Neural cell (in vitro differentiated cells): Measurements from ENCODE around the gene TFIP11. TPM values are rescaled to one million over a fixed set of nuclear protein-coding genes. Genes with fewer than 3 reads are reported as not detected.
A peak's percentile ranks its signal among the peaks of the same experiment; 100 is the strongest.

Experiments
- H2AFZ ChIP-seq: fragments of 200-600, 300-800 bp; sonication (generic), shearing (Covaris generic); 2 replicates; pipeline ENCODE4 v1.6.0; 2014; ENCODE audit warnings: low read depth, mild to moderate bottlenecking, antibody characterized with exemption, low read length, moderate library complexity
- H3F3A ChIP-seq: fragments of 200-600 bp; shearing (Covaris generic); 2 replicates; pipeline ENCODE4 v1.6.1; 2016; ENCODE audit warnings: mild to moderate bottlenecking, moderate library complexity, mixed read lengths, antibody characterized with exemption, low read length; ENCODE audit not compliant: insufficient read depth, poor library complexity, severe bottlenecking
- H3K27ac ChIP-seq: fragments of 200-600, 300-800 bp; sonication (generic), shearing (Covaris generic); 2 replicates; pipeline ENCODE4 v1.5.1; 2014; ENCODE audit warnings: mild to moderate bottlenecking, low read length, moderate library complexity
- H3K27me3 ChIP-seq: fragments of 300-800, 200-600 bp; sonication (generic), shearing (Covaris generic); 2 replicates; pipeline ENCODE4 v1.6.0; 2014; ENCODE audit warnings: mild to moderate bottlenecking, low read depth, low read length, moderate library complexity; ENCODE audit not compliant: insufficient read depth
- H3K36me3 ChIP-seq: fragments of 300-800, 200-600 bp; sonication (generic), shearing (Covaris generic); 2 replicates; pipeline ENCODE4 v1.5.1; 2014; ENCODE audit warnings: mild to moderate bottlenecking, antibody characterized with exemption, low read length, moderate library complexity; ENCODE audit not compliant: insufficient read depth
- H3K4me2 ChIP-seq: fragments of 300-800, 200-600 bp; sonication (generic), shearing (Covaris generic); 2 replicates; pipeline ENCODE4 v1.6.0; 2014; ENCODE audit warnings: mild to moderate bottlenecking, low read length
- H3K4me3 ChIP-seq: fragments of 300-800, 200-600 bp; sonication (generic), shearing (Covaris generic); 2 replicates; pipeline ENCODE4 v1.5.1; 2014; ENCODE audit warnings: mild to moderate bottlenecking, low read length, moderate library complexity
- H3K79me2 ChIP-seq: fragments of 200-600 bp; shearing (Covaris generic); replicated peaks from 2 replicates; pipeline ENCODE4 v1.6.0; 2014; ENCODE audit warnings: mild to moderate bottlenecking, low read length, moderate library complexity; ENCODE audit not compliant: insufficient read depth
- H3K9ac ChIP-seq: fragments of 300-800, 200-600 bp; sonication (generic), shearing (Covaris generic); 2 replicates; pipeline ENCODE4 v1.6.1; 2016; ENCODE audit warnings: mild to moderate bottlenecking, low read length, mixed read lengths
- H3K9me2 ChIP-seq: fragments of 200-600 bp; shearing (Covaris generic); 2 replicates; pipeline ENCODE4 v1.6.1; 2016; ENCODE audit warnings: mild to moderate bottlenecking, low read length, mixed read lengths; ENCODE audit not compliant: insufficient read depth
- H3K9me3 ChIP-seq: fragments of 200-600, 300-800 bp; sonication (generic), shearing (Covaris generic); 2 replicates; pipeline ENCODE4 v1.6.1; 2016; ENCODE audit warnings: mild to moderate bottlenecking, mixed run types, low read length, moderate library complexity, mixed read lengths
- H4K20me1 ChIP-seq: fragments of 200-600 bp; shearing (Covaris generic); 2 replicates; pipeline ENCODE4 v1.6.1; 2016; ENCODE audit warnings: mild to moderate bottlenecking, mixed run types; ENCODE audit not compliant: insufficient read depth
- CTCF ChIP-seq: fragments of 450-650 bp; IDR thresholded peaks from 2 replicates; pipeline ENCODE4 v1.5.1; 2014; ENCODE audit warnings: antibody characterized with exemption, mild to moderate bottlenecking, moderate library complexity; ENCODE audit not compliant: poor library complexity, severe bottlenecking
- EP300 ChIP-seq: fragments of 450-650 bp; conservative IDR thresholded peaks from 2 replicates; pipeline ENCODE4 v1.6.1; 2014; ENCODE audit warnings: antibody characterized with exemption, mild to moderate bottlenecking, moderate library complexity; ENCODE audit not compliant: poor library complexity, severe bottlenecking
- EZH2 ChIP-seq: fragments of 200-600, 300-800 bp; shearing (Covaris generic), sonication (generic); IDR thresholded peaks from 2 replicates; pipeline ENCODE4 v1.6.1; 2014; ENCODE audit warnings: antibody characterized with exemption, low read length, borderline replicate concordance, mild to moderate bottlenecking; ENCODE audit not compliant: insufficient read depth, poor library complexity, severe bottlenecking
- MXI1 ChIP-seq: fragments of 450-650 bp; conservative IDR thresholded peaks from 2 replicates; pipeline ENCODE4 v1.6.1; 2014; ENCODE audit warnings: antibody characterized with exemption, mild to moderate bottlenecking; ENCODE audit not compliant: poor library complexity, severe bottlenecking
- POLR2AphosphoS5 ChIP-seq: IDR thresholded peaks from 2 replicates; pipeline ENCODE4 v1.6.1; 2012
- RAD21 ChIP-seq: fragments of 450-650 bp; conservative IDR thresholded peaks from 2 replicates; pipeline ENCODE4 v1.6.1; 2014; ENCODE audit warnings: antibody characterized with exemption, mild to moderate bottlenecking, moderate library complexity
- REST ChIP-seq: IDR thresholded peaks from 2 replicates; pipeline ENCODE4 v1.6.1; 2012; ENCODE audit warnings: borderline replicate concordance
- SMC3 ChIP-seq: fragments of 450-650 bp; conservative IDR thresholded peaks from 2 replicates; pipeline ENCODE4 v1.6.1; 2014; ENCODE audit warnings: antibody characterized with exemption, mild to moderate bottlenecking, moderate library complexity; ENCODE audit not compliant: poor library complexity
- TAF1 ChIP-seq: IDR thresholded peaks from 2 replicates; pipeline ENCODE4 v1.6.1; 2012; ENCODE audit warnings: low read depth
- polyA plus RNA-seq: library from polyadenylated mRNA; depleted of rRNA; stranded (reverse); fragments of >200 nt; gene quantifications from 2 replicates; pipeline ENCODE4 v1.2.3, GENCODE V29; 2014

Gene TFIP11
- polyA plus RNA-seq, 1 donor from 2014 or later: 49.8 TPM

GRCh38 chr22:26461188-26461810 lies 51.0 kb downstream of the TFIP11 start:
- H2AFZ ChIP-seq: no peak overlapping the region
- H3K9ac ChIP-seq: peak overlapping the region; percentile 55
- TF ChIP-seq SMC3: peak; percentile 99
- TF ChIP-seq TAF1: no peak
- no peak for TF ChIP-seq EZH2
- peak; percentile 37 for TF ChIP-seq MXI1
- peak; percentile 94 for TF ChIP-seq RAD21
- TF ChIP-seq EP300: peak; percentile 19
- peak; percentile 95 for TF ChIP-seq CTCF
- no peak for TF ChIP-seq POLR2AphosphoS5
- no peak for TF ChIP-seq REST
- H3K4me2 ChIP-seq: peak overlapping the region; percentile 12
- H3K9me3 ChIP-seq: no peaks in the 10 kb centered on the region
- H3K27me3 ChIP-seq: no peaks in the 10 kb centered on the region
- peaks cover 10% of the 10 kb centered on the region for H3K36me3 ChIP-seq
- H3K9me2 ChIP-seq: no peaks in the 10 kb centered on the region
- H3F3A ChIP-seq: no peaks in the 10 kb centered on the region
- H3K79me2 ChIP-seq: peaks cover 7% of the 10 kb centered on the region
- H3K27ac ChIP-seq: peak overlapping the region; percentile 79
- H4K20me1 ChIP-seq: no peaks in the 10 kb centered on the region
- H3K4me3 ChIP-seq: no peak overlapping the region

GRCh38 chr22:26460202-26460601 lies 52.1 kb downstream of the TFIP11 start:
- Histone ChIP-seq H3K4me3 (no peak overlapping the region), H3K36me3 (peaks cover 7% of the 10 kb centered on the region), H3K79me2 (peaks cover 7% of the 10 kb centered on the region), H3K9me2 (no peaks in the 10 kb centered on the region), H2AFZ (no peak overlapping the region), H3K9me3 (no peaks in the 10 kb centered on the region), H3K9ac (no peak overlapping the region), H3K27ac (peak overlapping the region; percentile 79), H4K20me1 (no peaks in the 10 kb centered on the region), H3K27me3 (no peaks in the 10 kb centered on the region), H3F3A (no peaks in the 10 kb centered on the region), H3K4me2 (peak overlapping the region; percentile 12)
- TF ChIP-seq EZH2 (no peak), EP300 (no peak), CTCF (no peak), SMC3 (no peak), TAF1 (no peak), POLR2AphosphoS5 (no peak), REST (no peak), MXI1 (no peak), RAD21 (no peak)
